HEK293T (cell line): ENCODE measurements around the gene TRIM56.
"Not testable (repeated sequence)": the region's sequence is repeated elsewhere in the genome, so short reads cannot be mapped to it uniquely, and the experiment has no call there.

Experiments
- CTCF ChIA-PET: fragments of 350-600 bp; formaldehyde crosslinking; extraction: SDS; loops from one replicate; lab custom pipeline; 2021; ENCODE audit warnings: antibody characterized with exemption, inconsistent platforms; lab: Yijun Ruan, JAX
- POLR2A ChIA-PET: fragments of 350-600 bp; formaldehyde crosslinking; extraction: SDS; loops from one replicate; lab custom pipeline; 2020; ENCODE audit warnings: antibody characterized with exemption, inconsistent platforms; lab: Yijun Ruan, JAX
- DNase-seq: peaks from one replicate; pipeline ENCODE4 v3.0.0; 2012; ENCODE audit warnings: mixed read lengths; ENCODE audit errors: extremely low spot score
- ARNT ChIP-seq: fragments of 450-650 bp; IDR thresholded peaks from 2 replicates; pipeline ENCODE4 v1.6.1; 2017; ENCODE audit warnings: mild to moderate bottlenecking
- BHLHE40 ChIP-seq: fragments of 450-650 bp; IDR thresholded peaks from 2 replicates; pipeline ENCODE4 v1.6.1; 2016; ENCODE audit warnings: mild to moderate bottlenecking, moderate library complexity, borderline replicate concordance
- CTBP1 ChIP-seq: fragments of 450-650 bp; IDR thresholded peaks from 2 replicates; pipeline ENCODE4 v1.6.1; 2016; ENCODE audit warnings: borderline replicate concordance
- ELF4 ChIP-seq: fragments of 450-650 bp; IDR thresholded peaks from 2 replicates; pipeline ENCODE4 v1.6.1; 2017; ENCODE audit warnings: antibody characterized with exemption
- FOXA1 ChIP-seq: fragments of 450-650 bp; IDR thresholded peaks from 2 replicates; pipeline ENCODE4 v1.6.1; 2016; ENCODE audit warnings: mild to moderate bottlenecking
- FOXK2 ChIP-seq: fragments of 450-650 bp; IDR thresholded peaks from 2 replicates; pipeline ENCODE4 v1.6.1; 2016; ENCODE audit warnings: mild to moderate bottlenecking
- FOXM1 ChIP-seq: fragments of 450-650 bp; IDR thresholded peaks from 2 replicates; pipeline ENCODE4 v1.6.1; 2017; ENCODE audit warnings: mild to moderate bottlenecking, borderline replicate concordance
- HDGF ChIP-seq: fragments of 450-650 bp; IDR thresholded peaks from 2 replicates; pipeline ENCODE4 v1.6.1; 2017; ENCODE audit warnings: antibody characterized with exemption, borderline replicate concordance
- L3MBTL2 ChIP-seq: fragments of 450-650 bp; conservative IDR thresholded peaks from 2 replicates; pipeline ENCODE4 v1.6.1; 2016; ENCODE audit warnings: mild to moderate bottlenecking
- LEF1 ChIP-seq: fragments of 450-650 bp; IDR thresholded peaks from 2 replicates; pipeline ENCODE4 v1.6.1; 2017; ENCODE audit warnings: mild to moderate bottlenecking, borderline replicate concordance
- NFRKB ChIP-seq: fragments of 450-650 bp; IDR thresholded peaks from 2 replicates; pipeline ENCODE4 v1.6.1; 2016; ENCODE audit warnings: mild to moderate bottlenecking, moderate library complexity
- PKNOX1 ChIP-seq: fragments of 450-650 bp; IDR thresholded peaks from 2 replicates; pipeline ENCODE4 v1.6.1; 2016
- SP1 ChIP-seq: fragments of 450-650 bp; IDR thresholded peaks from 2 replicates; pipeline ENCODE4 v1.6.1; 2017
- SUZ12 ChIP-seq: fragments of 450-650 bp; IDR thresholded peaks from 2 replicates; pipeline ENCODE4 v1.6.1; 2016; ENCODE audit warnings: mild to moderate bottlenecking
- TARDBP ChIP-seq: fragments of 450-650 bp; IDR thresholded peaks from 2 replicates; pipeline ENCODE4 v1.6.1; 2016
- ZNF384 ChIP-seq: fragments of 450-650 bp; IDR thresholded peaks from 2 replicates; pipeline ENCODE4 v1.6.1; 2016

The TRIM56 gene

GRCh38 chr7:101089876-101090275 lies 4.6 kb downstream of the TRIM56 start:
- no peak for DNase-seq
- ChIA-PET CTCF (no interaction called here), POLR2A (no interaction called here)
- TF ChIP-seq LEF1 (no peak), SP1 (no peak), FOXM1 (no peak), HDGF (no peak), SUZ12 (no peak), BHLHE40 (no peak), ELF4 (no peak), FOXA1 (no peak), PKNOX1 (no peak), CTBP1 (no peak), NFRKB (no peak), ARNT (no peak), FOXK2 (no peak), ZNF384 (no peak), TARDBP (no peak), L3MBTL2 (no peak)

DNA sequence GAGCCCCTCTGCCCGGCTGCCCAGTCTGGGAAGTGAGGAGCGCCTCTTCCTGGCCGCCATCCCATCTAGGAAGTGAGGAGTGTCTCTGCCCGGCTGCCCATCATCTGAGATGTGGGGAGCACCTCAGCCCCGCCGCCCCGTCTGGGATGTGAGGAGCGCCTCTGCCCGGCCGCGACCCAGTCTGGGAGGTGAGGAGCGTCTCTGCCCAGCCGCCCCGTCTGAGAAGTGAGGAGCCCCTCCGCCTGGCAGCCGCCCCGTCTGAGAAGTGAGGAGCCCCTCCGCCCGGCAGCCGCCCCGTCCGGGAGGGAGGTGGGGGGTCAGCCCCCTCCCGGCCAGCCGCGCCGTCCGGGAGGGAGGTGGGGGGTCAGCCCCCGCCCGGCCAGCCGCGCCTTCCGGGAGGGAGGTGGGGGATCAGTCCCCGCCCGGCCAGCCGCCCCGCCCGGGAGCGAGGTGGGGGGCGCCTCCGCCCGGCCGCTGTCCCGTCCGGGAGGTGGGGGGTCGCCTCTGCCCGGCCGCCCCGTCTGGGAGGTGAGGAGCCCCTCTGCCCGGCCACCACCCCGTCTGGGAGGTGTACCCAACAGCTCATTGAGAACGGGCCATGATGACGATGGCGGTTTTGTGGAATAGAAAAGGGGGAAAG lies 7.1 kb downstream of the TRIM56 start:
- POLR2A ChIA-PET, CTCF ChIA-PET: not testable (repeated sequence)

DNA sequence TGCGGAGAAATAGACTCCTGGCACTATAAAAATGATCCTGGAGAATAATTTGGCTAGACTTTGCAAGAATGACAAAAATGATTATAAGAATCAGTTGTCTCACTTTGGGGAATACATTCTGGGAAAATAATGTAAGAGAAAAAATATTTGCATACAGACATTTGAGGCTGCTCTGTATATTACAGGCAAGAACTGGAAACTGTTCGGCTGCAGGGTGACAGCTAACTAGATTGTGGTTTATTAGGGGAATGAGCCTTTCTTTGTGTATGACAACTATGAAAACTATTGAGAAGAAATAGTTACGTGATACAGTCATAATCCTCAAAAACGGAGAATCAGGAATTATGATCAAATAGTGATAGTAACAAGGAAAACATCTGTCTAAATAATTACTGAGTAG lies 8.6 kb downstream of the TRIM56 start:
- ChIA-PET POLR2A (no interaction called here), CTCF (interaction anchor here (0.6 kb wide), 2 partner anchors 33 to 1069 kb away, joined by 3 read pairs; partner anchors contain the start of gene SERPINE1)
- no peak for DNase-seq
- no peak for TF ChIP-seq FOXM1
- no peak for TF ChIP-seq ZNF384

More for the DNA sequence above, 7.1 kb downstream of the TRIM56 start:
- not testable (repeated sequence) for DNase-seq

GRCh38 chr7:101094376-101094775 lies 9.1 kb downstream of the TRIM56 start:
- no peak for TF ChIP-seq SUZ12
- no peak for TF ChIP-seq FOXK2
- no peak for TF ChIP-seq FOXA1
- no peak for TF ChIP-seq ARNT
- TF ChIP-seq CTBP1 = no peak
- no peak for TF ChIP-seq SP1
- no peak for TF ChIP-seq HDGF
- POLR2A ChIA-PET = interaction anchor here (0.7 kb wide), 1 partner anchor 128 kb away, joined by 3 read pairs; no protein-coding TSS in a partner anchor
- no peak for DNase-seq
- CTCF ChIA-PET = interaction anchor here (0.7 to 0.9 kb wide), 2 partner anchors 9 to 455 kb away, joined by 6 to 7 read pairs; partner anchors contain the start of gene TRIM56

- peak; percentile 73 for DNase-seq
- no peak for TF ChIP-seq NFRKB
- peak; percentile 97 for TF ChIP-seq ZNF384
- CTCF ChIA-PET = interaction anchor here (0.5 to 1.9 kb wide), 4 partner anchors 10 to 454 kb away, joined by 4 to 7 read pairs (median 5); partner anchors contain the start of gene TRIM56
- POLR2A ChIA-PET = interaction anchor here (0.7 to 0.9 kb wide), 2 partner anchors 10 to 127 kb away, joined by 3 read pairs; partner anchors contain the start of gene TRIM56
These were observed 9.6 kb downstream of the TRIM56 start for GRCh38 chr7:101094791-101095375.

DNA sequence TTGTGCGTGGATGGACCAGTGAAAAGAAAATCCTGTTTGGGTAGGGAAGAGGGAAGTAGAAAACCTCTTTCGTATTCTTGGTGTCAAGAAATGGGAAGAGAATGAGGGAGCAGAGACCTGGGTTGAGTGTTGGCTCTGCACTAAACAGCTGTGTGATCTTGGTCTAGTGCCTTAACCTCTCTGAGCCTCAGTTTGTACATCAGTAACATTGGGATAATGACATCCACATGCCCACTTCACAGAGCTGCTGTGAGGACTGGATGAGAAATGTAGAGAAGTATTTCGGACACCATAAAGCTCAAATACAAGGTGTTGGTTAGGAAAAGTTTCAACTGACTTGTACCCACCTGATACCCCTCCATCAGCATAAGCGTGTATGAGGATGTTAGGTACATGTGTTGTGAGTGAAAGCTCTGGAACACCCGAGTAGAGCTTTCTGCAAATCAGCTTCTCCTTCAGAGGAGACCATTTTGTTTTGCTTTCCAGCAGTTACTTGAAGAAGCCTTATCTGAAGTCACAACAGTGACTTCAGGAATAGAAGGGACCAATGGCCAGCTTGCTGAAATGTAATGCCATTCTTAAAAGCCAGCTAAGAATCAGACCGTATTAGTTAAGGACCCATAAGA lies 11.2 kb downstream of the TRIM56 start:
- DNase-seq = no peak
- no peak for TF ChIP-seq ARNT
- TF ChIP-seq ZNF384 = no peak
- no peak for TF ChIP-seq BHLHE40
- no peak for TF ChIP-seq SUZ12
- no peak for TF ChIP-seq SP1
- TF ChIP-seq TARDBP = no peak
- POLR2A ChIA-PET = interaction anchor here (1.2 to 1.6 kb wide), 2 partner anchors 11 to 12 kb away, joined by 3 to 5 read pairs; partner anchors contain the start of gene TRIM56
- CTCF ChIA-PET = interaction anchor here (1.1 to 1.9 kb wide), 2 partner anchors 44 to 48 kb away, joined by 3 to 4 read pairs; no protein-coding TSS in a partner anchor

DNA sequence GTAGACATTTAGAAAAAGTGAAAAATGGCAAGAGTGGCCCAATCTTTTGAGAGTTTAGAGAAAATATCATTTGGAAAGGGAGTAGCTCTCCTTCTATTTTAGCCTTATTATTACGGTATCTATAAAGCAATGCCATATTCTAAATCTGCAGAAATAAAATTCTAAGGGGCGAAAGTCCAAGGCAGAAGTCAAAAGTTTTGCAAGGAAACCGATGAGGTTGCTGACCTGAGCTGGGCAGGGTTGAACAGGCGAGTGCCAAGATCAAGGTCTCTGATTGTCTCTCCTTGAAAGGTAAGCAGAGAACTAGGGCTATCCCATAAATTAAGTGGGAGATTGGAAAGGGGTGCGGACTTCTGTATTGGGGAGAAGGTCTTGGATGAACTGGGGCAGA lies 11.7 kb downstream of the TRIM56 start:
- ChIA-PET CTCF (interaction anchor here (1.1 to 1.9 kb wide), 2 partner anchors 44 to 47 kb away, joined by 3 to 4 read pairs; no protein-coding TSS in a partner anchor), POLR2A (interaction anchor here (1.2 to 1.6 kb wide), 2 partner anchors 11 kb away, joined by 3 to 5 read pairs; partner anchors contain the start of gene TRIM56)
- no peak for TF ChIP-seq SUZ12
- TF ChIP-seq NFRKB = no peak
- TF ChIP-seq HDGF = no peak
- TF ChIP-seq TARDBP = no peak
- TF ChIP-seq FOXK2 = no peak
- no peak for TF ChIP-seq L3MBTL2
- TF ChIP-seq ELF4 = no peak
- no peak for TF ChIP-seq FOXM1
- no peak for TF ChIP-seq SP1
- no peak for TF ChIP-seq ARNT
- TF ChIP-seq FOXA1 = no peak
- no peak for DNase-seq

GRCh38 chr7:101097561-101097960 lies 12.3 kb downstream of the TRIM56 start:
- TF ChIP-seq FOXK2 = no peak
- no peak for TF ChIP-seq PKNOX1
- TF ChIP-seq BHLHE40 = no peak
- no peak for TF ChIP-seq LEF1
- ChIA-PET POLR2A (no interaction called here), CTCF (no interaction called here)
- DNase-seq = no peak
